HFF-Myc (cell line): ENCODE data around the gene HIVEP1.

Source experiments
- DNase-seq: peaks from one replicate; pipeline ENCODE4 v3.0.0-alpha.2; 2011; ENCODE audit warnings: low read depth; ENCODE audit errors: extremely low read depth
- H3K4me3 ChIP-seq: replicated peaks from 2 replicates; pipeline ENCODE4 v1.5.1; 2011; ENCODE audit warnings: low read depth, mild to moderate bottlenecking, control low read depth, low read length
- CTCF ChIP-seq: IDR thresholded peaks from 2 replicates; pipeline ENCODE4 v1.5.1; 2012; ENCODE audit warnings: mild to moderate bottlenecking, low read depth, low read length, control low read depth; ENCODE audit errors: missing control alignments

Gene HIVEP1

DNA sequence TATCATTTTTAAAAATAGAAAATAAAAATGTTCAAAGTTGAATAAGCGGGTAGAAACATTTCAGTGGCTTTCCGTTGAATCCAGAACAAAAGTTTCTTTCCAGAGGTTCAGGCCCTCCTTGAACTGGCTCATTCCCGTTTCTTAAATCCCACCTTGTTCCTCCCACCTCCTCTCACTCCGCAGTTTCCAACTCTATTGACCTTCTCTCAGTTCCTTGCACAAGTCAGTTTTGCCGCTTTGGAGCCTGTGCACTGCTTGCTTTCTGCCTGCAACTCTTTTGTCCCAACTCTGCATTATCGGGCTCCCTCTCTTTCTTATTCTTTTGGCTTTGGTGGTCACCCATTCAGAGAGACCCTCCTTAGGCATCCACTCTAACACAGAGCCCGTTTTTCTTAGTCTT, 178.1 kb downstream of the HIVEP1 start:
- DNase-seq = no peak
- no peak overlapping the region for H3K4me3 ChIP-seq
- TF ChIP-seq CTCF = no peak

GRCh38 chr6:12196326-12196936, 184.3 kb downstream of the HIVEP1 start:
- peak; percentile 35 for DNase-seq
- H3K4me3 ChIP-seq = no peak overlapping the region
- TF ChIP-seq CTCF = no peak

DNA sequence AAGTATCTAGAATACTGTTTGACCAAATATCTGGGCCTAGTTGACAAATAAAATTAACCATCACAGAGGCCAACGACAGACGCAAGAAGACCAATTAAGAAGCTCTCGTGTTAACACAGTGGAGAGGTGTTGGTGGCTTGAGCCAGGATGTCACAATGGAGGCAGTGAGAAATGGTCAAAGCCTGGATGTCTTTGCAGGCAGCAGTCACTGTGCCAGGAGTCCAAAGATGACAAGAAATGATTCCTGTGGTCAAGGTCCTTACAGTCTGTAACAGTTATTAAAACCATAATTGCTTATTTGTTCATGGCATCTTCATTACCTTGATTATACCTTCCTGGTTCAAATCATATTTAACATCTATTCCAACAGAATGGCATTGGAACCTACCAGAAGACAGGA, 186.7 kb downstream of the HIVEP1 start:
- H3K4me3 ChIP-seq = no peak overlapping the region
- DNase-seq = no peak
- TF ChIP-seq CTCF = no peak

DNA sequence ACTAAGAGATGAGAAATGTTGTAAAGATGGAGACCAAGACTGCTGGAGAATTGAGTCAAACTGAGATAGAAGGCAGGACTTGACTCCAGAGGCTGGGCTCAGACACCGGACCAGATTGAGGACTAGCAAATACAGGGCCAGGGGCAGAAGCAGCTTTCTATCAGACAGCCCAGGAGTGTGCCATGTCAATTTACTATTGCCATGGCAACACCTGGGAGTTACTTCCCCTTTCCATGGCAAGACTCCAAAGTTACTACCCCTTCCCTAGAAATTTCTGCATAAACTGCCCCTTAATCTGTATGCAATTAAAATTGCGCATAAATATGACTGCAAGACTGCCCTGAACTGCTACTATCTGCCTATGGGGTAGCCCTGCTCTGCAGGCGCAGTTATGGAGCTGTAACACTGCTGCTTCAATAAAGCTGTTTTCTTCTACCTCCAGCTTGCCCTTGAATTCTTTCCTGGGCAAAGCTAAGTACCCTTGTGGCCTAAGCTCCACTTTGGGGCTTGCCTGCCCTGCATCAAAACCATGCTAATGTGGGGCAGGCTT, 188.0 kb downstream of the HIVEP1 start:
- H3K4me3 ChIP-seq = no peak overlapping the region
- no peak for TF ChIP-seq CTCF
- no peak for DNase-seq

- no peak for DNase-seq
- H3K4me3 ChIP-seq = no peak overlapping the region
- no peak for TF ChIP-seq CTCF
Measured at GRCh38 chr6:12200761-12201160, 188.6 kb downstream of the HIVEP1 start.

DNA sequence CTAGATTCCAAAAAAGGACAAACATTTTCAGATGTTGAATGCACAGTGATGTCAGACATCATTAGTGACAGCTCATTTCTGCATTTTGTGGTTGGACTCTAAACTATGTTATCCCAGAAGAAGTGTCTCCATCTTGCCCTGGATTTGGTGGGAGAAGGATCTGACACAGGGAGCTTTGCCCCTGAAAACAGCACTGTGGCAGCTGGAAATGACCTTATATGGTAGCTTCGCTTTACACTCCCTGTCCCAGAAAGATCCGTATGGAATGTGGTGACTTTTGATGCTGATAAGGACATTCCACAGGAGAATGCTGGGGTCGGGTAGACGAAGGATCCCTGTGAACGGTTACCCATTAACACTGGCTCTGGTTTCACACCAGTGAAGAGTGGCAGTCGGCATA, 190.9 kb downstream of the HIVEP1 start:
- TF ChIP-seq CTCF = no peak
- DNase-seq = no peak
- no peak overlapping the region for H3K4me3 ChIP-seq

DNA sequence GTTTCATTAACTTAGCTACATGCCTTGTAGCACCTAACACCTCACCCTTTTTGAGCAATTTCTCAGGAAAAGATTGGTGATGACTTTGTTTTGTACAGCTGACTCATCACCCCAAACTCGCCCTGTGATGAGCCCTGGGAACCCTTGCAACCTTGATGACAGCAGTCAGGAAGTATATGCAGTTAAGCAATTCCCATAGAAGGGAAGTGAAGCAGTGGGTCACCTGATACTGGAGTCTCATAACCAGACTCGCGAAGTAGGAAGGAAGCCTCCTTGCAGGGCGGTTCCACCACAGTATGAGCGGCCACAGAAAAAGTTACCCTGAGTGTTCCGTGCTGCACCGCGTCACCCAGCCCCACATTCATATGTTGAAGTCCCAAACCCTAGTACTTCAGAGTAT, 196.1 kb downstream of the HIVEP1 start:
- DNase-seq = no peak
- no peak for TF ChIP-seq CTCF
- no peak overlapping the region for H3K4me3 ChIP-seq
